Neural progenitor cell (in vitro differentiated cells): Measurements from ENCODE around the gene PSMD13. TPM values are rescaled to one million over a fixed set of nuclear protein-coding genes. Genes with fewer than 3 reads are reported as not detected.

Source experiments
- DNase-seq: peaks from one replicate; pipeline ENCODE4 v3.0.0-alpha.2; 2016; ENCODE audit warnings: low spot score
- H2AFZ ChIP-seq: fragments of 200-600 bp; sonication (generic); replicated peaks from 2 replicates; pipeline ENCODE4 v1.6.1; 2016; ENCODE audit warnings: antibody characterized with exemption
- H3F3A ChIP-seq: fragments of 200-600 bp; sonication (generic); 2 replicates; pipeline ENCODE4 v1.6.1; 2016; ENCODE audit warnings: antibody characterized with exemption, low read depth
- H3K27ac ChIP-seq: fragments of 200-600 bp; sonication (generic); 2 replicates; pipeline ENCODE4 v1.5.1; 2016; ENCODE audit warnings: mild to moderate bottlenecking
- H3K27me3 ChIP-seq: fragments of 200-600 bp; sonication (generic); 2 replicates; pipeline ENCODE4 v1.6.1; 2016; ENCODE audit warnings: mild to moderate bottlenecking, moderate library complexity
- H3K36me3 ChIP-seq: fragments of 200-600 bp; sonication (generic); 2 replicates; pipeline ENCODE4 v1.5.1; 2016
- H3K4me1 ChIP-seq: fragments of 200-600 bp; sonication (generic); 2 replicates; pipeline ENCODE4 v1.6.1; 2016; ENCODE audit warnings: mixed run types
- H3K4me2 ChIP-seq: fragments of 200-600 bp; sonication (generic); 2 replicates; pipeline ENCODE4 v1.6.1; 2016
- H3K4me3 ChIP-seq: fragments of 200-600 bp; sonication (generic); 2 replicates; pipeline ENCODE4 v1.5.1; 2016
- H3K79me2 ChIP-seq: fragments of 200-600 bp; sonication (generic); 2 replicates; pipeline ENCODE4 v1.6.1; 2016; ENCODE audit warnings: low read depth
- H3K9ac ChIP-seq: fragments of 200-600 bp; sonication (generic); 2 replicates; pipeline ENCODE4 v1.6.1; 2016
- H3K9me3 ChIP-seq: fragments of 200-600 bp; sonication (generic); 2 replicates; pipeline ENCODE4 v1.5.1; 2016; ENCODE audit warnings: low read depth
- H4K20me1 ChIP-seq: fragments of 200-600 bp; sonication (generic); 2 replicates; pipeline ENCODE4 v1.6.1; 2016; ENCODE audit warnings: low read depth
- H3K27ac Mint-ChIP-seq: 3 replicates; pipeline ENCODE4 v1.8.0; 2021; ENCODE audit warnings: mixed read lengths
- H3K27me3 Mint-ChIP-seq: 2 replicates; pipeline ENCODE4 v1.8.0; 2022; ENCODE audit warnings: low read depth, mild to moderate bottlenecking, inconsistent platforms, moderate library complexity, mixed read lengths; ENCODE audit not compliant: insufficient read depth
- H3K36me3 Mint-ChIP-seq: 3 replicates; pipeline ENCODE4 v1.8.0; 2021; ENCODE audit warnings: mixed read lengths
- H3K4me1 Mint-ChIP-seq: 3 replicates; pipeline ENCODE4 v1.8.0; 2021; ENCODE audit warnings: mixed read lengths
- H3K4me3 Mint-ChIP-seq: 3 replicates; pipeline ENCODE4 v1.8.0; 2021; ENCODE audit warnings: mild to moderate bottlenecking, moderate library complexity, mixed read lengths
- H3K9me3 Mint-ChIP-seq: 3 replicates; pipeline ENCODE4 v1.8.0; 2020; ENCODE audit warnings: mixed read lengths
- CTCF ChIP-seq: fragments of 200-600 bp; sonication (generic); IDR thresholded peaks from 2 replicates; pipeline ENCODE4 v1.5.1; 2017; ENCODE audit warnings: antibody characterized with exemption, mild to moderate bottlenecking
- EZH2 ChIP-seq: fragments of 200-600 bp; sonication (generic); IDR thresholded peaks from 2 replicates; pipeline ENCODE4 v1.6.1; 2017; ENCODE audit warnings: antibody characterized with exemption, mild to moderate bottlenecking, moderate library complexity
- EZH2phosphoT487 ChIP-seq: fragments of 200-600 bp; sonication (generic); IDR thresholded peaks from 2 replicates; pipeline ENCODE4 v1.6.1; 2017; ENCODE audit warnings: antibody characterized with exemption
- total RNA-seq: library from RNA; depleted of rRNA; stranded (reverse); fragments of >200 nt; gene quantifications from 2 replicates; pipeline ENCODE4 v1.2.3, GENCODE V29; 2015; ENCODE audit warnings: low replicate concordance

Gene PSMD13
- total RNA-seq, 1 donor from 2014 or later, result 90.6 TPM

GRCh38 chr11:202490-202889, 34.3 kb upstream of the PSMD13 start:
- Histone ChIP-seq H3K4me1 (peaks cover 4% of the 10 kb centered on the region), H3K4me3 (no peak overlapping the region), H3K36me3 (no peaks in the 10 kb centered on the region), H4K20me1 (peaks cover 13% of the 10 kb centered on the region), H3F3A (peaks cover 1% of the 10 kb centered on the region), H3K9me3 (no peaks in the 10 kb centered on the region), H2AFZ (no peak overlapping the region), H3K9ac (no peak overlapping the region), H3K4me2 (no peak overlapping the region), H3K27ac (no peak overlapping the region), H3K27me3 (no peaks in the 10 kb centered on the region), H3K79me2 (peaks cover 13% of the 10 kb centered on the region)
- DNase-seq, result no peak
- no peak overlapping the region for H3K4me3 Mint-ChIP-seq
- peaks cover 7% of the 10 kb centered on the region for H3K4me1 Mint-ChIP-seq
- peaks cover 2% of the 10 kb centered on the region for H3K27me3 Mint-ChIP-seq
- H3K9me3 Mint-ChIP-seq, result no peaks in the 10 kb centered on the region
- TF ChIP-seq CTCF, result no peak
- no peak for TF ChIP-seq EZH2phosphoT487
- TF ChIP-seq EZH2, result no peak
- H3K36me3 Mint-ChIP-seq, result no peaks in the 10 kb centered on the region
- no peak overlapping the region for H3K27ac Mint-ChIP-seq

DNA sequence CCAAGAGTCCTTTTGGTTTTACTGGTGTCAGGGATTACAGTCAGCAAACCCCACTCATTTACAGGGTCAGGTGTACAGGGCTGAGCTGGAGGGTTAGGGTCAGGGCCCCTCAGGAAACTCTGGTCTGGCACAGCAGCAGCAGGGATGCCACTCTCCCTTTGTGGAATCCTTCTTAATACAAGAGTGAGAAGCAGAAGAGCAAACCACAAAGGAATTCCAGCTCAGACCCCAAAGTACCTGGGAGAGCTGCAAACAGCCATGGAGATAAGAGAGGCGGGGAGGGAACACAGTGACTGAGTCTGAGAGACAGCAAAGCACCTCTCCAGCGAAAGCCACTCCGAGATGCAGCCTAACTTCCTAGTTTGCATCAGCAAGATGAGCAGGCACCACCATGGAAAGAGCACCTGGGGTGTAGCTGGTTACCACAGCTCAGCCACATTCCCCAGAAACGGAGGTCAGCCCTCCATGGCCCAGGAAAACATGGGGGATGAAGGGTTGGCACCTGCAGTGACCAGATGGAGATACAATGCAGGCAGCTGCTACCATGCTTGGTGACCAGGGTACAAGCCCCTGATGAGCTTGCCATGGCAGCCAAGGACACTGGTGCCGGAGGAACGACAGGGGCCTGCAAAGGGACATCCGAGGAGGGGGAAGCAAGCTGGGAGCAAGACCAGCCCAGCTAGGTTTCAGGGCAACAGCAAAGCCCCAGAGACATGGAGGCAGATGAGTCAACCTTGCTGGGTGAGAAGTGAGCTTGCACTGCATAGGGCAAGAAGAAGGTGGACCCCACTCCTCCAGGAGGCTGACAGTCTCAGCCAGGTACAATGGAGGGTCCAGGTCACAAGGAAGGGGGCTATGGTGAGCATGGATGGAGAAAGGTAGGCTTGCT, 33.5 kb upstream of the PSMD13 start:
- DNase-seq, result no peak
- no peaks in the 10 kb centered on the region for H3K27me3 ChIP-seq
- no peak overlapping the region for H3K27ac Mint-ChIP-seq
- no peak overlapping the region for H3K27ac ChIP-seq
- no peaks in the 10 kb centered on the region for H3K36me3 Mint-ChIP-seq
- peaks cover 13% of the 10 kb centered on the region for H4K20me1 ChIP-seq
- H3K9me3 ChIP-seq, result no peaks in the 10 kb centered on the region
- no peak overlapping the region for H3K4me2 ChIP-seq
- no peak overlapping the region for H3K9ac ChIP-seq
- no peaks in the 10 kb centered on the region for H3K9me3 Mint-ChIP-seq
- TF ChIP-seq EZH2phosphoT487 (no peak), EZH2 (no peak)
- no peak overlapping the region for H3K4me3 ChIP-seq
- peaks cover 4% of the 10 kb centered on the region for H3K4me1 ChIP-seq
- H3K4me3 Mint-ChIP-seq, result peak overlapping the region; percentile 48
- H3K4me1 Mint-ChIP-seq, result peaks cover 7% of the 10 kb centered on the region
- H3K79me2 ChIP-seq, result peaks cover 17% of the 10 kb centered on the region
- H3F3A ChIP-seq, result peaks cover 10% of the 10 kb centered on the region
- H3K27me3 Mint-ChIP-seq, result peaks cover 2% of the 10 kb centered on the region
- H2AFZ ChIP-seq, result no peak overlapping the region
- no peaks in the 10 kb centered on the region for H3K36me3 ChIP-seq

DNA sequence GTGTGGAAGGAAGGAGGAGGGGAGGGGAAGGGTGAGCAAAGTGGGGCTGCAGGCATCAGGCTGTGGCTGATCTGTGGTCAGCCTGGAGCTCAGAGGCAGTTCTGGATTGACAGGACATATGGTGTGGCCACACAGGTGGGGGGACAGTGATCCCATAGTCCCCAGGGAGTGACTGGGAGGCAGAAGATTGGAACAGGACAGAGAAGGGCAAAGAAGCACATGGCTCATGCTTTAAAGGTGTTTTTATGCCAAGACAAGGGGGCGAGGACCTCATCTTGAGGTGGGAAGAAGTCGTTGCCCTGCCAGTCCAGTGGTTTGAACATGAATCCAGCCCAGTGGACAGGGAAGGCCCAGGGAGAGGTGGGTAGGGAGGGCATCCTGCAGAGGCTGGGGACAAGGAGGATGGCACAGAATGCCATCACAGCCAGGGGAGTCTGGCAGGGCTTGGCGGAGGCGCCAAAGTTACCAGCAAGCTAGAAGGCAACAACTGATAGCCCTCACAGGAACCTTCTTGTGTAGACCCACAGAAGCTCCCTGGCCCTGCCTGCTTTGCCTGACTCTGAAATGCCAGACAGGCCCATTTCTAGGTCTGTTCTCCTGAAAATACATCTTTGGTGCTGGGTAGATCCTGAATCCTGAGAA, 32.7 kb upstream of the PSMD13 start:
- H3K4me1 ChIP-seq, result peaks cover 4% of the 10 kb centered on the region
- H3F3A ChIP-seq, result peaks cover 12% of the 10 kb centered on the region
- H3K27me3 ChIP-seq, result no peaks in the 10 kb centered on the region
- Mint-ChIP-seq H3K4me1 (peaks cover 7% of the 10 kb centered on the region), H3K27ac (no peak overlapping the region), H3K27me3 (peaks cover 2% of the 10 kb centered on the region), H3K36me3 (no peaks in the 10 kb centered on the region), H3K9me3 (no peaks in the 10 kb centered on the region), H3K4me3 (peak overlapping the region; percentile 28)
- no peak overlapping the region for H2AFZ ChIP-seq
- H3K4me2 ChIP-seq, result no peak overlapping the region
- peaks cover 23% of the 10 kb centered on the region for H3K79me2 ChIP-seq
- H3K9me3 ChIP-seq, result no peaks in the 10 kb centered on the region
- no peak overlapping the region for H3K4me3 ChIP-seq
- TF ChIP-seq CTCF, result no peak
- TF ChIP-seq EZH2, result no peak
- peaks cover 13% of the 10 kb centered on the region for H4K20me1 ChIP-seq
- H3K27ac ChIP-seq, result no peak overlapping the region
- no peak for DNase-seq
- H3K9ac ChIP-seq, result no peak overlapping the region
- H3K36me3 ChIP-seq, result no peaks in the 10 kb centered on the region
